Fibroblast of lung (primary cell): ENCODE results near the gene RUSC2.
"Not testable (repeated sequence)": the region's sequence is repeated elsewhere in the genome, so short reads cannot be mapped to it uniquely, and the experiment has no call there.

ENCODE experiments used
- CTCF ChIP-seq, 2 donors: IDR thresholded peaks in 1 of 2; conservative IDR thresholded peaks in 1 of 2; 1 replicate in 1 of 2; 2 replicates in 1 of 2; pipeline ENCODE4 v1.5.1; 2011 to 2012; ENCODE audit warnings: low read length in 2 of 2, control low read depth in 1 of 2, inconsistent platforms in 1 of 2, low read depth in 1 of 2, mild to moderate bottlenecking in 1 of 2
- EZH2 ChIP-seq: IDR thresholded peaks from 2 replicates; pipeline ENCODE4 v1.5.1; 2012; ENCODE audit warnings: low read length, control low read depth, mild to moderate bottlenecking; ENCODE audit errors: missing control alignments

GRCh38 chr9:35493119-35493518 lies 3.2 kb downstream of the RUSC2 start:
- not testable (repeated sequence) for TF ChIP-seq CTCF (conservative IDR thresholded peaks at IDR 0.05 in 1 of 2, IDR thresholded peaks at IDR 0.05 in 1 of 2; ENCODE audit: low read depth in 1 of 2, low read length in 2 of 2); EZH2
